ENCODE results near the gene FOXP1.

Gene FOXP1

DNA sequence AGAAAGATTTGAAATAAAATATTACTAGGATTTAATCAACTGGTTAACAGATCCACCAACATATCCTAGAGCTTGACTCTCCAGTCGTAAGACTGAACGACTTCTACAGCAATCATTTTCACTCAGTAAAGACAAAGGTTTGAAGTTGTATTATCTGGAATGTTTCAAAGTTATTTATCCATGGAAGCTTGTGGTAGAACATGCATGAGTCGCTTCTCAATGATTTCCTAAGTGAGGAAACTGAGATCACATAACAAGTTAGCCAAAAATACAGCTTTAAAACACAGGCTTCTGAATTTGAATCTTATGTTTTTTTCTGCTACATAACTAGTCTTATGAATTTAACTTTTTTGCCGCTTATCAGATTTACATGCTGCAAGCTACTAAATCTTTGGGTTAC, 241.8 kb downstream of the FOXP1 start:
- H3K4me3 ChIP-seq (ENCODE audit: low read depth, low read length) = no peak overlapping the region
- peak; percentile 86 for DNase-seq (ENCODE audit: low read depth, low spot score)
- in situ Hi-C loops (cut with HindIII; ENCODE audit: low sequenced_read_pairs) = no loop called here
- no peak for TF ChIP-seq CTCF (IDR thresholded peaks at IDR 0.05; ENCODE audit: low read depth, low read length)

- no peak for TF ChIP-seq CTCF (IDR thresholded peaks at IDR 0.05; ENCODE audit: low read depth, low read length)
- H3K4me3 ChIP-seq (ENCODE audit: low read depth, low read length) = no peak overlapping the region
- no peak for DNase-seq (ENCODE audit: low read depth, low spot score)
- in situ Hi-C loops (cut with HindIII; ENCODE audit: low sequenced_read_pairs) = no loop called here
Measured at GRCh38 chr3:71339049-71339448, 244.5 kb downstream of the FOXP1 start.

DNA sequence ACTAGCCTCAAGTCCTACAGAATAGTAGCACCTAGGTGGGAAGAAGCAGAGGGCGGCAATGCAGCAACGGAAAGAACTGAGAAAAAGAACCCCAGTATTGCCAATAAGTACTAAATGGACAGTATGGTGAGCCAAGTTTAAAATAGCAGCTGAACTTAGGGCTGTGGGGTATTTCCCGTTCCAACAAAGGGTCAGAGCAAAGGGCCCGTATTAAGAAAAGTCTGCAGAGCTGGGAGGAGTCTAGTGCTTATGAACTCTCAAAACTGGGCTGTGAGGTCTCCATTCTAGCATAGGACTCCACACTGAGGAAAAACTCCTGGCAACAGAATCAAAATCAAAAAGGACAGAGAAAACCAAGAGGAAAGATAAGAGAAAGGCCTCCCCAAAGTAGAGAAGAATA, 250.7 kb downstream of the FOXP1 start:
- no peak overlapping the region for H3K4me3 ChIP-seq (ENCODE audit: low read depth, low read length)
- no peak for TF ChIP-seq CTCF (IDR thresholded peaks at IDR 0.05; ENCODE audit: low read depth, low read length)
- in situ Hi-C loops (cut with HindIII; ENCODE audit: low sequenced_read_pairs) = no loop called here
- DNase-seq (ENCODE audit: low read depth, low spot score) = no peak

GRCh38 chr3:71330909-71331308, 252.6 kb downstream of the FOXP1 start:
- in situ Hi-C loops (cut with HindIII; ENCODE audit: low sequenced_read_pairs) = no loop called here
- no peak for TF ChIP-seq CTCF (IDR thresholded peaks at IDR 0.05; ENCODE audit: low read depth, low read length)
- DNase-seq (ENCODE audit: low read depth, low spot score) = no peak
- no peak overlapping the region for H3K4me3 ChIP-seq (ENCODE audit: low read depth, low read length)

DNA sequence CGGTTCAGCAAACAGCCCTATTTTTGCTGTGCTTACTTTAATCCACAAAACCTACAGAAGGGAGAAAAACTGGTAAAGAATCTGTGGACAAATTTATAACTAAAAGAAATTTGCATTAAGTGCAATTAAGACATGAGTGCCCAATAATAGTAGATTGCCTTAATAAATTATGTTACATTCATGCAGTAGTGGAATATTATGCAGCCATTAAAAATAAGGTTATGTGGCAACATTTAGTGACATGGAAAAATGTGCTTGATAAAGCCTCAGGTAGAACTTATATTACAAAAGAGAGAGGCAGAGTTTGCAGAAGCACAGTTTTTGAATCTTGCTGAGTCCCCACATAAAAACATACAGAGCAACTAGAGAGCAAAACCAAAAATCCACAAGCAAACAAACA, 253.0 kb downstream of the FOXP1 start:
- H3K4me3 ChIP-seq (ENCODE audit: low read depth, low read length) = no peak overlapping the region
- no peak for DNase-seq (ENCODE audit: low read depth, low spot score)
- in situ Hi-C loops (cut with HindIII; ENCODE audit: low sequenced_read_pairs) = no loop called here
- no peak for TF ChIP-seq CTCF (IDR thresholded peaks at IDR 0.05; ENCODE audit: low read depth, low read length)

GRCh38 chr3:71329817-71330216, 253.7 kb downstream of the FOXP1 start:
- no peak overlapping the region for H3K4me3 ChIP-seq (ENCODE audit: low read depth, low read length)
- TF ChIP-seq CTCF (IDR thresholded peaks at IDR 0.05; ENCODE audit: low read depth, low read length) = no peak
- in situ Hi-C loops (cut with HindIII; ENCODE audit: low sequenced_read_pairs) = no loop called here
- DNase-seq (ENCODE audit: low read depth, low spot score) = no peak

DNA sequence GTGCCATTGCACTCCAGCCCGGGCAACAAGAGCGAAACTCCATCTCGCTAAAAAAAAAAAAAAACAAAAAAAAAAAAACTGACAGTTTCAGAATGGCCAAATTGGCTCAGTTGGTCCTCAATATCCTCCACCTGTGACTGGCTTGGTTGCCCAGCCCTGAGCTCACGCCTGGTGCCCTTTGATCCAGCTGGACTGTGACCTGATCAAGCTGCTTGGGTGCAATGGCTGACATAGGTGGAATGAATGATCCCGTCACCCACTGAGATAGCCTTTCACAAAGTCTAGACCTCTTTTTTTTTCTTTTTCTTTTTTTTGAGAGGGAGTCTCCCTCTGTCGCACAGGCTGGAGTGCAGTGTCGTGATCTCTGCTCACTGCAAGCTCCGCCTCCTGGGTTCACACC, 254.6 kb downstream of the FOXP1 start:
- no peak for TF ChIP-seq CTCF (IDR thresholded peaks at IDR 0.05; ENCODE audit: low read depth, low read length)
- no peak overlapping the region for H3K4me3 ChIP-seq (ENCODE audit: low read depth, low read length)
- in situ Hi-C loops (cut with HindIII; ENCODE audit: low sequenced_read_pairs) = no loop called here

More for the DNA sequence above, 254.6 kb downstream of the FOXP1 start:
- DNase-seq (ENCODE audit: low read depth, low spot score) = no peak

Data from astrocyte of the spinal cord (primary cell).